Neural cell (in vitro differentiated cells): ENCODE results near the gene KIAA0586.

ENCODE experiments used
- CTCF ChIP-seq: fragments of 450-650 bp; IDR thresholded peaks from 2 replicates; pipeline ENCODE4 v1.5.1; 2014; ENCODE audit warnings: antibody characterized with exemption, mild to moderate bottlenecking, moderate library complexity; ENCODE audit not compliant: poor library complexity, severe bottlenecking
- EP300 ChIP-seq: fragments of 450-650 bp; conservative IDR thresholded peaks from 2 replicates; pipeline ENCODE4 v1.6.1; 2014; ENCODE audit warnings: antibody characterized with exemption, mild to moderate bottlenecking, moderate library complexity; ENCODE audit not compliant: poor library complexity, severe bottlenecking
- POLR2AphosphoS5 ChIP-seq: IDR thresholded peaks from 2 replicates; pipeline ENCODE4 v1.6.1; 2012
- SMC3 ChIP-seq: fragments of 450-650 bp; conservative IDR thresholded peaks from 2 replicates; pipeline ENCODE4 v1.6.1; 2014; ENCODE audit warnings: antibody characterized with exemption, mild to moderate bottlenecking, moderate library complexity; ENCODE audit not compliant: poor library complexity

- TF ChIP-seq CTCF (no peak), POLR2AphosphoS5 (no peak), SMC3 (no peak), EP300 (no peak)
Measured at GRCh38 chr14:58535044-58535443, 107.5 kb downstream of the KIAA0586 start.
